Islet of Langerhans (tissue), 1 donor: ENCODE measurements around the gene PTK6.

ENCODE experiments used
- FAIRE-seq: peaks from one replicate; lab custom pipeline; 2011; peaks lifted over from hg19 to GRCh38; lab: Jason Lieb, UNC

PTK6 gene

GRCh38 chr20:63543131-63543530 is 6.0 kb upstream of the PTK6 start:
- no peak for FAIRE-seq

- no peak for FAIRE-seq
Observed at GRCh38 chr20:63542696-63543095, 5.5 kb upstream of the PTK6 start.

DNA sequence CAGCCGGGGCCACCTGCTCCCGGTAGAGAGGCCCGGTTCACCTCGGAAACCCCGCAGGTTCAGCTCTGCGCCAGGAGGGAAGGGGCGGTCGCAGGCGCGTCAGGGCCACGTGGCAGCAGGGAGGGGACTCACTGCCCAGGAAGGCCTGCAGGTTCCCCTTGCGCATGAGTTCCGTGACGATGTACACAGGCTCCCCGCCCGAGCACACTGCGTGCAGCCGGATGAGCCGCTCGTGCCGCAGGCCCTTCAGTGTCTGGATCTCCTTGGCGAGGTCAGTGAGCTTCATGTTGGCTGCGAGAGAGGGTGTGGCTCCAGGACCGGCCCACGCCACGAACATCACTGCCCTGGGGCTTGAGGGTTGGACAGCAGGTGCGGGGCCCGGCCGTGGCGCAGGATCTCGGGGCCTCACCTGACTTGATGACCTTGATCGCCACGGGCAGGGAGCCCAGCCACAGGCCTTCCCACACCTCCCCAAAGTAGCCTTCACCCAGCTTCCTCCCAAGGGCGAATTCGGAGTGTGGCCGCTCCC is 4.9 kb upstream of the PTK6 start:
- FAIRE-seq = no peak

DNA sequence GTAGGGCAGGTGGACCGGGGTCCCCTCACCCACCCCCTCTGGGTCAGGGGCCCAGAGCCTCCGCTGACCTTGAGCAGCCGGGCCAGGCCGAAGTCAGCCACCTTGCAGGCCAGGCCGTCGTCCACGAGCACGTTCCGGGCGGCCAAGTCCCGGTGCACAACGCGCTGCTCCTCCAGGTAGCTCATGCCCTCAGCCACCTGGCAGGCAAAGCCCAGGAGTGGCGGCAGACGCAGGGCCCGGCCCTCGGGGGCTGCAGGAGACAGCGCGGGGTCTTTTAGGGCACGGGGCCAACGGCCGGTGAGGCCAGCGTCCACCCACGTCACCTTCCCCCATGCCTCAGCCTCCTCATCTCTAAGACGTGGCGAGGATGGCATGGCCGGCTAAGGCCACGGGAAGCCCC is 4.2 kb upstream of the PTK6 start:
- FAIRE-seq = no peak

DNA sequence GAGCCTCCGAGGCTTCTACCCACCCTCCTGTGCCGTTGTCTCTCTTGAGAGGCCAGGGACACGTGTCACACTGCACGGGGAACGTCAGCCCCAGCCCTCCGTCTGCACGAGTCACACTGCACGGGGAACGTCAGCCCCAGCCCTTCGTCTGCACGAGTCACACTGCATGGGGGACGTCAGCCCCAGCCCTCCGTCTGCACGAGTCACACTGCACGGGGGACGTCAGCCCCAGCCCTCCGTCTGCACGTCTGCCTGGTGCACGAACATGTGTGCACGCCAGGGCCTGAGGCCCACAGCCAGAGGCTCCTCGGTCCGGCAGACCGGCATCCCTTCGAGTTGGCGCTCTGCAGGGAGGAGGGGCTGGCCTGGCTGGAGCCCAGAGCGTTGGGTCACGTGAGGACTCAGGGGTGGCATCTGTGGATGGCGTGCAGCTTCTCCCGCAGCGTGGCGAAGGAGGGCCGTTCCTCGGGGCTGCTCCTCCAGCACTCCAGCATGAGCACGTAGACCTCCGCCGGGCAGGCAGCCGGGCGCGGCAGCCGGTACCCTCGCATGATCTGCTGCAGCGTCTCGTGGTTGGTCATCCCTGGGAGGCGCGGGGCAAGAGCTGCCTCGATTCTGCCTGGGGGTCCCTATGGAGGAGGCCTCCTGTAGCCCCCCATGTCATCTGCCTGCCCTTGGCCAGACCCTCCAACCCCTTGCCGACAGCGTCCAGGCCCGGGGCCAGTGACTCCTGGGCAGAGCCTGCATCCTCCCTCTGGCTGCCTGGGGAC is 3.4 kb upstream of the PTK6 start:
- FAIRE-seq = no peak

GRCh38 chr20:63539441-63540370 is 2.5 kb upstream of the PTK6 start:
- no peak for FAIRE-seq

- no peak for FAIRE-seq
Observed at GRCh38 chr20:63539092-63539430, 1.9 kb upstream of the PTK6 start.

- FAIRE-seq = no peak
Observed at GRCh38 chr20:63538204-63539091, 1.3 kb upstream of the PTK6 start.

DNA sequence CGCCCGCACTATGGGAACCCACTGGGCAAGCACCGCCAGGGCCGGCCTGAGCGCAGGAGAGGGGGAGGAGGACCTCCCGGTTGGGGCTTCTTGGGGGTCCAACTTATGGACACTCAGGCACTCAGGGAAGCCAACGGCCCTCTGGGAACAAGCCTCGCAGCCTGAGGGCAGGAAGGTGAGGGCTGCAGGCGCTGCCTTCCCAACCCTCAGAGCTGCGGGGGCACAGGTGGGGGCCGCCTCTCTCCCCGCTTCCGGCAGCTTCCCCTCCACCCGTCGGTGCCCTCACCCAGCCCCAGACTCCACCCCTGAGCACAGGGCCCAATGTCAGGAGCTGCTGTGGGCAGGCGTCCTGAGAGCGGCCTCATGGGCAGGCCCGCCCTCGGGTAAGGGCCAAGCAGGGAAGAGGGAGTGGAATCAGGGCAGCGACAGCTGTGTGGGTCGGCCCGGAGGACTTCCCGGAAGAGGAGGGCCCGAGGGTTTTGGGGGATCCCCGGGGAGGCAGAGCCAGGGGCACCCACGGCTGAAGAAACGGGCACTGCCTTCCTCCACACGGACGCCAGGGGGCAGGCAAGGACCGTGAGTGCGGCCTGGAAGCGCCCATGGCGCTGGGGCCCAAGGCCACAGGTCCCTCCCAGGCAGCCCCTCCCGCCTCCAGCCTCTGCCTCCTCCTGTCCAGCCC is 488 bp upstream of the PTK6 start:
- no peak for FAIRE-seq

DNA sequence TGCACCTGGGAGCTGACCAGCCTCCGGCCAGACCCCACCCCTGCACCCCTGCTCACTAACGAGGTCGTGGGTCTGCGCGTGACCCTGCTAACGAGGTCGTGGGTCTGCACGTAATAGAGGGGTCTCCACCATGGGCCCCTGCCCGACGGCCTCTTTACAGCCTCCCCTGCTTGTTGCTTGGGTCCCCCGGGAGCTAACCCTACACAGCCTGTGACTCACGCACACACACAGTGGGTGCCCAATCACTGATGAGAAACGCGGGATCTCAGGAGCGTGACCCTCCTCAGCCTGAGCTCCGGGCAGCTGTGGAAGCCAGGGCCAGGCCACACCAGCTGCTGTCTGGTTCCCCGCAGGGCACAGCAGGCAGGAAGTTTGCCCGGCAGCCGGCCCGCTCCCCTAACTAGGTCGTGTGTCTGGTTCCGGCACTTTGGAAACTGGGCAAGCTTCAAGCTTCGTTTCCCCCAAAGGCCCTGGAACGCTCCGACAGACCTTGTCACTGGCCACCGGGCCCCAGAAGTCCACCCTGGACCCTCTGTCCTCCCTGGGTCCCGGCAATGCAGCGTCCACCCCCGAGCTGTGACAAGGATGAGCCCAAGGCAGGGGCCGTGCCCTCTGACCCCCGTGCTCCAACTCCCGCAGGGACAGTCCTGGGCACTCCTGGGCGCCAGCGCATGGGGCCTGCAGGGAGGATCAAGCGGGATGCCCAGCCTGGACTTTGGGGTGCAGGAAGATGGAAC is 767 bp downstream of the PTK6 start:
- FAIRE-seq = no peak

DNA sequence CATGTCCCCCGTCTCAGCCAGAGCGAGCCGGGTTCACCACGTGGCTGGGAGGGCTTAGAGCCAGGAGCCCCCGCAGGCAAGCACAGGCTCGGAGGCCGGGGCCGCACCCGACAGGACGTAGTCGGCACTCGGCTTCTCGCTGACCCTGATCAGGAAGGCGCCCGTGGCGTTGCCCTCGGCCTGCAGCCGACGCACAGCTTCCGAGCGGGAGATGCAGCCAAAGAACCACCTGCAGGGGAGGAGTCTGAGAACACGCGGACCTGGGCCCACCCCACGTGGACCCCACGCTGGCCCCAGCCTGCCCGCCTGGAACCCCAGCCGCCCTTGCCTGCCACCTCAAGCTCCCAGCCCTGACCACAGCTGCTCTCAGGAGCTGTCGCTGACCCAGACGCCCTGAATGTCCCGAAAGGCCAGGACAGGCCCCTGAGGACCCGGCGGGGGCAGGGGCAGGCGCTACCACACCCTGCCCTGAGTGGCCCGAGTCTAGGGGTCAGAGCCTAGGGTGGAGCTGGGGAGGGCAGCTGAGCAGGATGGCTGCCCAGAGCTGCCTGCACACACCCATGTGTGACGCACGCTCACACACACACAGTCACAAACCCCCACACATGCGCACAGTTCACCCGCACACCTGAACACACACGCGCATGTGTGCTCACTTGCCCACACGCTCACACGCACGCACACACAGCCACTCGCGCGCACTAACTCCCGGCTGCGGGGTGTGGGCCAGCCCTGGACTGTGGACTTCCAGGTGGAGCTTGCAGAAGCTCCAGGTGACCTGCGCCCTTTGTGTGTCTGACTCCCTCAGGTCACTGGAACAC is 2.1 kb downstream of the PTK6 start:
- FAIRE-seq = no peak

- no peak for FAIRE-seq
Observed at GRCh38 chr20:63534427-63534830, 2.7 kb downstream of the PTK6 start.

GRCh38 chr20:63533871-63534393 is 3.2 kb downstream of the PTK6 start:
- no peak for FAIRE-seq

DNA sequence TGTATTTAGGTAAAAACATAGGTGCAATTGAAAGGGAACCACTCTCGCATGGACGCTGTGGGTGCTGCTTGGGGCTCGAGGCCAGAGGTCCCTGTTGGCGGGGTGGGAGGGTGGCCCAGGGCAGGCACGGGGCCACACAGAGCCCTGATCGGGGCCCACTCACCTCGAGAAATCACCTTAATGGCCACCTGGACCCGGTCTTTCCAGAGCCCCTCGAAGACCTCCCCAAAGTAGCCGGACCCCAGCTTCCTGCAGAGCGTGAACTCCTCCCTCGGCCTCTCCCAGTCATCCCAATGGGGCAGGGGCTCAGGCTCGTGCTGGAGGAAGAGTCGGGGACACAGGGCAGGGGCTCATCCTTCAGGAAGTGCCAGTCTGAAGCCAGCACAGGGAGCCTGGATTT is 3.8 kb downstream of the PTK6 start:
- no peak for FAIRE-seq

DNA sequence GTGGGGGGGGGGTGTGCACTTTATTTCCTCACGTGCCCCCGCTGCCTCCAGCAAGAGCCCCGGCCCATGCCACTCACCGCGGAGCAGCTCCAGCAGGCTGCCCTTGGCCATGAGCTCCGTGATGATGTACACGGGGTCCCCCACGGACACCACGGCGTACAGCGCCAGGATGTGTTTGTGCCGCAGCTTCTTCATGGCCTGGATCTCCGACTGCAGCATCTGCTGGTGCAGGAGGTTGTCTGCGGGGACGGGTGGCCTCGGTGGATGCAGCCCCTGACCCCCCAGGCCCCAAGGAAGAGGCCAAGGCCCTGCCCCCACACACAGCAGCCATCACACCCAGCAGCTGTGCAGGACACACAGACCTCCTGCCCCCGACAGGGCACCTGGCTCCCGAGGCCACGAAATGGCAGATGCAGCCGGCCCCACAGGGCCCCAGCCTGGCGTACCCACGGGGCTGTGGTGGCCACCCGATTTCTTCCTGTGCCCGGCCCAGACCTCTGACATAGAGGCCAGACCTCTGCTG is 4.7 kb downstream of the PTK6 start:
- no peak for FAIRE-seq

DNA sequence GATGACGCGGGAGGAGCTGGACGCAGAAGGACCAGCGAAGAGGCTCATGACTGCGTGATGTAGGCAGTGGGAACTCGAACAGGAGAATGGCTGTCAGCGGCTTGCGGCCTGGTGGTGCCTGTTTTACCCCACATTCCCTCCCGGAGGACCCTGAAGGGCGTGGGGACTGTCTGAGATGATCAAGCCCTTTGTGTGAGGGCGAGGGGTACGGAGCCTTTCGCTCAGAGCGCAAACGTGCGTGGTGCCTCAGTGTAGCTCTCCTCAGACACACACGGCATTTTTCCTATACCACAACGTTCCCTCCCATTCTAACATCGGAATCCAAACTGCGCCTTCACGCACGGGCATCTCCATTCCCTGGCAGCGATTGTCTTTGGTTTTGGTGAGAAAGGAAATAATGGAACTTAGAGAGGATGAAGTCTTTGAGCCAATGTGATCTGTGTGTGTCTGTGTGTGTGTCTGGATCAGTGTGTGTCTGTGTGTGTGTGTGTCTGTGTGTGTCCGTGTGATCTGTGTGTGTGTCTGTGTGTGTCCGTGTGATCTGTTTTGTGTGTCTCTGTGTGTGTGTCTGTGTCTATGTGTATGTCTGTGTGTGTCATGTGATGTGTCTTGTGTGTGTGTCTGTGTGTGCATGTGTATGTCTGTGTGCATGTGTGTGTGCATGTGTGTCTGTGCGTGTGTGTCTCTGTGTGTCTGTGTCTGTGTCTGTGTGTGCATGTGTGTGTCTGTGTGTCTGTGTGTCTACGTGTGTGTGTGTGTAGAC is 5.3 kb downstream of the PTK6 start:
- no peak for FAIRE-seq

DNA sequence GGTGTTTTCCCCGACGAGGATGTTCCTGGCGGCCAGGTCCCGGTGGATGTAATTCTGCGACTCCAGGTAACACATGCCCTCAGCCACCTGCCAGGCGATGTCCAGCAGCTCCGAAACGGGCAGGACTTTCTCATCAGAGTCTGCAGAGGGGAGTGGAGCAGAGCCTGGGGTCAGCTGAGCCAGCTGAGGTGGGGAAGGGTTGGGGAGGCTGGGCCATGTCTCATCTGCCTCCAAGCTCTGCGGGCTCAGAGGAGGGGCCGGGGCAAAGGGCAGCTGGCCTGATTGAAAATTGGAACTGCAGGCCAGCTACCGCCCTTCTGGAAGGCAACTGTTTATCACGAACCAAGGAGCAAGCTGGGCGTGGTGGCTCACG is 6.4 kb downstream of the PTK6 start:
- no peak for FAIRE-seq

DNA sequence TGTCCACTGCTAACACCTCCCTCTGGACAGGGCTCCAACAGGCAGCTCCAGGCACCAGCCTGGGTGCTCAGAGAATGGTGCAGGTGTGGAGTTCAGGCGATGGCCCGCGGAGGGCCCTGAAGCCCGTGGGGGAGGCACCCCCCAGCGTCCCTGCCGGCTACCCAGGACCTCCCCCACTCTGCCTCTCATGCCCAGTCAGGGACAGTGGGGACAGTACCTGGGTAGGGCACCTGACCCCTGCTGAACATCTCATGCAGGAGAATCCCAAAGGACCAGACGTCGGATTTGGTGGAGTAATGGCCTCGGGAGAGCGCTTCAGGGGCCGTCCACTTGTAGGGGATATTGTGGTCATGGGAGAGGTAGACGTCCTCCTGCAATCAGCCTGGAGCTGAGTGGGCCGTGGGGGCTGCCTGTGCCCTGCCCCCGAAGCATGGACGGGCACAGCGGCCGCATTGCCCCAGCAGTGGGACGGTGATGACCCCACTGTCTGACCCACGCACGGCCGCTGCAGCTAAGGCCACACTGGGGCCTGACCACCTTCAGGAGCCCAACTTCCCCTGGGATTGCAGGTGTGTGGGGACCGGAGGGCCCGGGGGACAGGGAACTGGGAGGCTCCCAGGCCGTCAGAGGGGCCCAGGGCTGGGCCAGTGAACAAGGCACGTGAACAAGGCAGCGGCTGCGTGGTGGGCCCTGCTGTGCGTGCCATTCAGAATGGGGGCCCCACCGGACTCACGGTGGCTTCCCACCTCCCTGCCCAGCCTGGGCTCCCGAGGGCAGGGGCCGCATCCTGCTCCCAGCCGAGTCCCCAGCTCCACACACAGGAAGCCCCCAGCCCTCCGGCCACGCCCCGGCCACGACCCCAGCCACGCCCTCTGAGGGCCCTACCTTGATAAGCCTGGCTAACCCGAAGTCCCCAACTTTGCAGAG is 7.1 kb downstream of the PTK6 start:
- no peak for FAIRE-seq
